Frontal cortex (tissue), 4 donors: ENCODE results near the gene MDH1. TPM values are rescaled to one million over a fixed set of nuclear protein-coding genes. Genes with fewer than 3 reads are reported as not detected.
A peak's percentile ranks its signal among the peaks of the same experiment; 100 is the strongest.
"Not testable (repeated sequence)": the region's sequence is repeated elsewhere in the genome, so short reads cannot be mapped to it uniquely, and the experiment has no call there.

Source experiments
- DNase-seq, 2 donors: peaks; one replicate each; pipeline ENCODE4 v3.0.0; 2012; ENCODE audit warnings: low spot score in 2 of 2
- FAIRE-seq: peaks from 2 replicates; lab custom pipeline; 2012; peaks lifted over from hg19 to GRCh38; lab: Jason Lieb, UNC
- total RNA-seq: library from RNA; depleted of rRNA; stranded (reverse); fragments of >200 nt; gene quantifications from one replicate; pipeline ENCODE4 v1.2.3, GENCODE V29; 2014
- donor health status: control.
- donor health status: control.
- donor health status: control.

The MDH1 gene
- total RNA-seq, 1 donor from 2014 or later: 210 TPM

GRCh38 chr2:63582873-63583272, 5.9 kb upstream of the MDH1 start:
- DNase-seq (no peak), FAIRE-seq (no peak)

GRCh38 chr2:63587814-63588384, 864 bp upstream of the MDH1 start:
- no peak for FAIRE-seq

GRCh38 chr2:63589148-63589958, 590 bp downstream of the MDH1 start:
- FAIRE-seq: no peak
- DNase-seq: peak in 1 of 2 donors; percentile 7

More at GRCh38 chr2:63587814-63588384, 864 bp upstream of the MDH1 start:
- no peak for DNase-seq

- FAIRE-seq (no peak), DNase-seq (no peak)
Observed at GRCh38 chr2:63590626-63591408, 2.1 kb downstream of the MDH1 start.

- FAIRE-seq (no peak), DNase-seq (no peak)
Observed at GRCh38 chr2:63591566-63592175, 2.9 kb downstream of the MDH1 start.

GRCh38 chr2:63594660-63595059, 5.9 kb downstream of the MDH1 start:
- no peak for DNase-seq
- FAIRE-seq: no peak

- FAIRE-seq: no peak
- DNase-seq: no peak
Observed at GRCh38 chr2:63596401-63596883, 7.7 kb downstream of the MDH1 start.

- FAIRE-seq (no peak), DNase-seq (no peak)
Observed at GRCh38 chr2:63598981-63599380, 10.2 kb downstream of the MDH1 start.

GRCh38 chr2:63600881-63601460, 12.2 kb downstream of the MDH1 start:
- DNase-seq: no peak
- FAIRE-seq: no peak

GRCh38 chr2:63604666-63605065, 15.9 kb downstream of the MDH1 start:
- FAIRE-seq: no peak

GRCh38 chr2:63608865-63609264, 20.1 kb downstream of the MDH1 start:
- FAIRE-seq: not testable (repeated sequence)

More at GRCh38 chr2:63604666-63605065, 15.9 kb downstream of the MDH1 start:
- DNase-seq: no peak

GRCh38 chr2:63610525-63610924, 21.8 kb downstream of the MDH1 start:
- DNase-seq: no peak
- FAIRE-seq: no peak

More at GRCh38 chr2:63608865-63609264, 20.1 kb downstream of the MDH1 start:
- not testable (repeated sequence) for DNase-seq

- FAIRE-seq (no peak), DNase-seq (no peak)
Observed at GRCh38 chr2:63613391-63613901, 24.7 kb downstream of the MDH1 start.

- FAIRE-seq: no peak
Observed at GRCh38 chr2:63614448-63614968, 25.7 kb downstream of the MDH1 start.

GRCh38 chr2:63614983-63615945, 26.5 kb downstream of the MDH1 start:
- no peak for FAIRE-seq

More at GRCh38 chr2:63614448-63614968, 25.7 kb downstream of the MDH1 start:
- no peak for DNase-seq

GRCh38 chr2:63617366-63617765, 28.6 kb downstream of the MDH1 start:
- FAIRE-seq (no peak), DNase-seq (no peak)

More at GRCh38 chr2:63614983-63615945, 26.5 kb downstream of the MDH1 start:
- no peak for DNase-seq

- FAIRE-seq (no peak), DNase-seq (no peak)
Observed at GRCh38 chr2:63619328-63619727, 30.6 kb downstream of the MDH1 start.

- no peak for FAIRE-seq
- no peak for DNase-seq
Observed at GRCh38 chr2:63622751-63623150, 34.0 kb downstream of the MDH1 start.
